Posterior vena cava (tissue), 2 donors: ENCODE data around the gene TMED10. TPM values are rescaled to one million over a fixed set of nuclear protein-coding genes. Genes with fewer than 3 reads are reported as not detected.
"Not testable (repeated sequence)": the region's sequence is repeated elsewhere in the genome, so short reads cannot be mapped to it uniquely, and the experiment has no call there.

Experiments
- DNase-seq: peaks from one replicate; pipeline ENCODE4 v3.0.0-alpha.2; 2020; ENCODE audit warnings: low spot score
- intact Hi-C, 2 donors: fragments of 100-400 bp; cut with DNase I; formaldehyde crosslinking; loops; one replicate each; pipeline versions ENCODE4 v1.14.1 to v1.14.2; 2022 to 2023
- total RNA-seq, 2 donors: library from RNA; stranded (reverse); fragmentation: NEBNext Ultra II Directional; extraction: Animal tissue kit (Norgen Biotek cat#: 25700); gene quantifications; one replicate each; pipeline ENCODE4 v1.2.1, GENCODE V29; 2021
- donor health status: DM: yes; HTN: yes; CAD: no.
- donor health status: DM: yes; HTN: yes; CAD: no.

The TMED10 gene
- total RNA-seq, 2 donors from 2014 or later, result 259 to 311 TPM

GRCh38 chr14:75140620-75141019 is 35.8 kb downstream of the TMED10 start:
- DNase-seq, result no peak
- intact Hi-C loops, result no loop called here

DNA sequence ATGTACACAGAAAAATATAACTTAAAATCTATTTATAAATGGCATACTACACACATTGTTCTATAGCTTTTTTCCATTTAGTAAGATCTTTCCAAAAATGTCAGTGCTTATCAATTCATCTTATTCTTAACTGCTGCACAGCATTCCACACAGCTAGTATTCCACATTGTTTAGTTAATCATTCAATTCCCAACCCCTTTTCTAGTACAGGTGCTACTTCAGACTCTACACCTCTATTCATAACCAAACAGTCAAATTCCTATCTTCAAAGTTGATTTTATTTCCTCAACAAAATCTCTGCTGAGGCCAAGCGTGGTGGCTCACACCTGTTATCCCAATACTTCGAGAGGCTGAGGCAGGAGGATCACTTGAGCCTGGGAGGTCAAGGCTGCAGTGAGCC is 37.2 kb downstream of the TMED10 start:
- intact Hi-C loops, result no loop called here
- no peak for DNase-seq

DNA sequence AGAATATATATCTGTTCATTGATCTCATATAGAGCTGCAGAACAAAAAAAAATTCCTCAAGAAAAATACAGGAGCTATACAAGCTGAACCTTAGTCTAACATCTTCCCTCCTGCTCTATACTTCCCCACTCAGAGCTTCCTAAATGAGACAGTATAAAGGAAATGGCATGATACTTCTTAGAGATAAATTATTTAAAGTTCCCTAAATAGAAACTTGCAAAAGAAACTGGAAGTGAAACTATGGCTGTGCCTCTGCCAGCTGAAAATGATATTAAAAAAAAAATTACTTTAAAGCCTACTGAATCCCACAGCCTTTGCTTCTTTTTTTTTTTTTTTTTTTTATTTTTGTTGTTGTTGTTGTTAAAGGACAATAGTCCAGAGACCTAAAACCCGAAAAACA is 37.9 kb downstream of the TMED10 start:
- intact Hi-C loops, result no loop called here
- no peak for DNase-seq

- intact Hi-C loops, result loop anchor here in 1 of 2 donors (2.0 kb wide), 1 partner anchor 164 kb away; no protein-coding TSS in a partner anchor
- DNase-seq, result no peak
Measured at GRCh38 chr14:75134644-75135043, 41.8 kb downstream of the TMED10 start.

DNA sequence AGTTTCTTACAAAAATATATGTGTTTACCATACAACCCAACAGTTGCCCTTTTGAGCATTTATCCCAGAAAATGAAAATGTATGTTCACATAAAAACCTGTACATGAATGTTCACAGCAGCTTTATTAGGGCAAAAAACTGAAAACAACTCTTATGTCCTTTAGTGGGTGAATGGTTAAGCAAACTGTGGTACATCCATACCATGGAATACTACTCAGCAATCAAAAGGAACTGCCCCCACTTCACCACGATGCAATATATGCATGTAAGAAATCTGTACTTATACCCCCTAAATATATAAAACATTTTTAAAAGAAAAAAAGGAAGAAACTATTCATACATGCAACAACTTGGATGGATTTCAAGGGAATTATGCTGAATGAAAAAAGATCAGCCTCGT is 42.8 kb downstream of the TMED10 start:
- intact Hi-C loops, result loop anchor here in 1 of 2 donors (2.0 kb wide), 1 partner anchor 169 kb away; no protein-coding TSS in a partner anchor

GRCh38 chr14:75132382-75133086 is 43.9 kb downstream of the TMED10 start:
- DNase-seq, result no peak
- intact Hi-C loops, result loop anchor here in 1 of 2 donors (2.0 kb wide), 1 partner anchor 170 kb away; no protein-coding TSS in a partner anchor

More for the DNA sequence above, 42.8 kb downstream of the TMED10 start:
- DNase-seq, result no peak

GRCh38 chr14:75128596-75128990 is 47.8 kb downstream of the TMED10 start:
- intact Hi-C loops, result loop anchor here in 1 of 2 donors (10.0 kb wide), 1 partner anchor 366 kb away; no protein-coding TSS in a partner anchor
- DNase-seq, result no peak

DNA sequence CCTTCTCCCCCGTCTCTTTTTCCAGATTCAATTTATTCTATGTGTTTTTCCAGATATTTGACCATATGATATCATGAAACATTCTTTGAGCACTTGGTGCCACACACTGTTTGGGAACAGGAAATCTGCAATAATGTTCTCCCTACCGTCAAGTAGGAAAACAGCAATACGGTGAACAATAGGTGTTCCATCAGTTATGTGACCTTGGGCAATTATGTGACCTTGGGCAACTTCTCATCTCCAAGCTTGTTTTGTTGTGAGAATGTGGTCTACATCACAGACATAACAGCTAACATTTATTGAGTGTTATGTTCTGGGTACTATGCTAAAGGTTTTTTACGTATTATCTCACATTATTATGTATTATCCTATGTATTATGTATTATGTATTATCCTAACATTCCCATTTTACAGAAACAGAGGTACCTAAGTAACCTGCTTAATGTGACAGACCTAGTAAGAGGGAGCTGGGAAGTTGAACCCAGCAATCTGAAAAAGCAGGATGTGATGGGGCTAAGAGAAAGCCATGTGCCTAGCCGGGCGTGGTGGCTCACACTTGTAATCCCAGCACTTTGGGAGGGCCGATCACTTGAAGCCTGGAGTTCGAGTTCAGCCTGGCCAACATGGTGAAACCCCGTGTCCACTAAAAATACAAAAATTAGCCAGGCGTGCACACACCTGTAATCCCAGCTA is 48.4 kb downstream of the TMED10 start:
- DNase-seq, result no peak
- intact Hi-C loops, result loop anchor here in 1 of 2 donors (10.0 kb wide), 1 partner anchor 367 kb away; no protein-coding TSS in a partner anchor

DNA sequence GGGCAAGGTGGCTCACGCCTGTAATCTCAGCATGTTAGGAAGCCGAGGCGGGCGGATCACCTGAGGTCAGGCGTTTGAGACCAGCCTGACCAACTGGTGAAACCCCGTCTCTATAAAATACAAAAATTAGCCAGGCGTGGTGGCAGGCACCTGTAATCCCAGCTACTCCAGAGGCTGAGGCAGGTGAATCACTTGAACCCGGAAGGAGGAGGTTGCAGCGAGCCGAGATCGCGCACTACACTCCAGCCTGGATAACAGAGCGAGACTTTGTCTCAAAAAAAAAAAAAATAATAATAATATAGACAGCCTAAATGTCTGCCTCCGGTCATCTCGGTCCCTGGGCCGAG is 49.0 kb downstream of the TMED10 start:
- DNase-seq, result not testable (repeated sequence)
- intact Hi-C loops, result loop anchor here in 1 of 2 donors (10.0 kb wide), 1 partner anchor 367 kb away; no protein-coding TSS in a partner anchor

DNA sequence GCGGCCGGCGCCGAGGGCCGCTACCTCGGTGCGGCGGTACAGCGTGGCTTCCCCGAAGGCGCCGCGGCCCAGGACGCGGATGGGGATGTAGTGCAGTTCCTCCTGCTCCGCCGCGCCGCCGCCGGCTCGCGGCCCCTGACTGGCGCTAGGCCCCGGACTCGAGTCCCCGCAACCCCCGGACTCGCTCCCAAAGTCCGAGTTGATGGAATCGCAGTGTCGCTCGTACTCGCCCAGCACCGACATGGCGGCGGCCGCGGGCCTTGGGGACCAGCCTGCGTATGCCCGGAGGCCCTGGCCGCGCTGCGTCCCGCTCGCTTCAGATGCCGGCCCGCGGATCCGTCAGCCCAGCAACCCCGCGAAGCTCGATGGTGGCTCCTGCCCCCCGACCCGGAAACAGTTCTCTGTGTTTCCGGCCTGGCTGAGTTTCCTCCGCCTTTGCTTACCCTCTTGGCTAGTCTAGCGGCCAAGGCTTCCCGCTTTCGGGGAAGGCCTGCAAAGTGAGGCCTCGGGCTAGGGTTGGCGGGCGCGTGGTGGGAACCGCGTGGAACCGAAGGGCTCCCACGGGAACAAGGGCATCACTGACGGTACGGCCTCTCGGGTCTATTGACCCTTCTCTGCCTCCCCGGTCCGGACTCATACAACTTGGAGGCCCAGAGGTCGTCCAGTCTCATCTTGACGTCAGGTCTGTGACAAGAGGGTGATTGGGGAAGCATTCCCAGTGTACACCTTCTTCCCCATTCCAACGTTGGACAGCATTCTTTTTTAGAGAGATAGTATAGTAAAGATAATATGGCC is 49.5 kb downstream of the TMED10 start, which contains the start of gene NEK9:
NEK9 (minus strand) TSS at position 370 of the 795 bp plus-strand sequence; CDS start at position 243, 127 bp downstream.
- DNase-seq, result peak; percentile 97
- intact Hi-C loops, result loop anchor here in 1 of 2 donors (10.0 kb wide), 1 partner anchor 368 kb away; no protein-coding TSS in a partner anchor

- no peak for DNase-seq
- intact Hi-C loops, result loop anchor here in 1 of 2 donors (10.0 kb wide), 1 partner anchor 369 kb away; no protein-coding TSS in a partner anchor
Measured at GRCh38 chr14:75126121-75126544, 50.3 kb downstream of the TMED10 start.

DNA sequence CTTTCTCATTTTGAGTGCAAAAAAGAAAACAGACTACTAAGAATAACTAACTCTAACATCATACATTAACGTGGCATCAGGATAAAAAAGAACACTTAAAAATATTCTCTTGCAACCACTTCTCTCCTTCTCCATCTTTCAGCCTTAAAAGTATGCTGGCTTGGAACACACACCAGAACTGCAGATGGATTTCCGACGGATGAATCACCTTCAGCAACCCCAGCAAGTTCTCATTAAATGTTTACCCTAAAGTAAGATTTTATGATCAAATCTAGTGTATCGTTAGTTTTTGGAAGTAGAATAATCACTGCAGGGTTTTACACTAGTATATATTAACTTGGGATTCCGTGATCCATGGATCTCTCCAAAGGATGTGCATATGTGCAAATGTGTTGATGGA is 50.8 kb downstream of the TMED10 start:
- intact Hi-C loops, result loop anchor here in 1 of 2 donors (10.0 kb wide), 1 partner anchor 369 kb away; no protein-coding TSS in a partner anchor
- no peak for DNase-seq

DNA sequence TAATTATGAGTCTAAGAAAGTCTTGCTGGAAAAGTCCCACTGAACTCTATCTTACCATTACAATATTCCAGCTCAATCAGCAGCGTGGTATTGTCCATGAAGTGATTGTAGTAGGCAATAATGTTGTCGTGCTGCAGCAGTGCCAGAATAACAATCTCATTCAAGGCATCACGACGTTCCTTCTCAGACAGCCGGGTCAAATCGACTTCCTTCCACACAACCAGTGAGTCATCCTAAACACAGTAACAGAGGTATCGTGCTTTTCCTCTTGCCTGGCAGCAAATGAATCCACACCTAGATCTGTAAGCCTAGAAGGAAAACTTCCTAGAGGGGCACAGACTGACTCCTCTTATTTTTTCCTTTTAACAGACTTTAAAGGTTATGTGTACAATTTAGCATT is 52.4 kb downstream of the TMED10 start:
- intact Hi-C loops, result loop anchor here in 1 of 2 donors (10.0 kb wide), 1 partner anchor 371 kb away; no protein-coding TSS in a partner anchor
- no peak for DNase-seq

DNA sequence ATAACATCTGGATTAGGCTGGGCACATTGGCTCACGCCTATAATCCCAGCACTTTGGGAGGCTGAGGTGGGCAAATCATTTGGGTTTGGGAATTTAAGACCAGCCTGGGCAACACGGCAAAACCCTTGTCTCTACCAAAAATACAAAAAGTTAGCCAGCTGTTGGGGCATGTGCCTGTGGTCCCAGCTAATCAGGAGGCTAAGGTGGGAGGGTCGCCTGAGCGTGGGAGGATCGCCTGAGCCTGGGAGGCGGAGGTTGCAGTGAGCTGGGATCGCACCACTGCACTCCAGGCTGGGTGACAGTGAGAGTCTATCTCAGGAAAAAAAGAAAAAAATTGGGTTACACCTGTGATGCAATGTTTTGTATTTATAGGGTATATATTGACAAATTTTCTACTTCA is 54.9 kb downstream of the TMED10 start:
- intact Hi-C loops, result loop anchor here in 1 of 2 donors (10.0 kb wide), 1 partner anchor 373 kb away; no protein-coding TSS in a partner anchor
- DNase-seq, result no peak

DNA sequence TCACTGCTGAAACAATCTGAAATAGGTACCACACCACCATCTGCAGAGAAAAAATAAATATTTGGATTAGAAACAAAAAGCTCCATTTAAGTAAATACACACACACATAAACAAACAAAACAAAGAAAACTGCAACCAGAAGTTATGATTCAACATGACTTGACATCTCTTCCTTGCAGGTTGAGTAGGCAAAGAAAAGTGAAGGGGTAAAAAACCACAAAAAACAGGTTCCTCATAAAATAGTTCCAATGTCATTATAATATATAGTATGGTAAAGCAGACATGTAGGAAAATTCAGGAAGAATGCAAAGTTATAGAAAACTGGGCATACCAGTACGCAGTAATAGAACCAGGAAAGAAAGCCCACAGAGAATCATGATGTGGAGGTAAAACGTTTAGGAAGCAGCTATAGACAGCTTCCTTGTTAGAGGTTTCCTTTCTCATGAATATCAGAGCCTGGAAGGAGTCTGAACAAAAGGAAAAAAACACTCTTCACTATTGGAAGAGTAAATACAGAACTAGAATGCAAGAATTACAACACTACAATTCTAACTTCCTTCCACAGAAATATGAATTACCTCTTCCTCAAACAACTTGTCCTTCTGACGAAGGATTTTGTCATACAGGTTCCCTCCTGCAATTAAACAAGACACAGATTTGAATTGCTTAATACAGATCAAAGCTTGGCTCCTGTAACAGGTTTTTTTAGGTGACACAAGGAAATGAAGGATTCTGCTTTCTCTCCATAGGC is 55.7 kb downstream of the TMED10 start:
- DNase-seq, result no peak
- intact Hi-C loops, result loop anchor here in 1 of 2 donors (10.0 kb wide), 1 partner anchor 374 kb away; no protein-coding TSS in a partner anchor

DNA sequence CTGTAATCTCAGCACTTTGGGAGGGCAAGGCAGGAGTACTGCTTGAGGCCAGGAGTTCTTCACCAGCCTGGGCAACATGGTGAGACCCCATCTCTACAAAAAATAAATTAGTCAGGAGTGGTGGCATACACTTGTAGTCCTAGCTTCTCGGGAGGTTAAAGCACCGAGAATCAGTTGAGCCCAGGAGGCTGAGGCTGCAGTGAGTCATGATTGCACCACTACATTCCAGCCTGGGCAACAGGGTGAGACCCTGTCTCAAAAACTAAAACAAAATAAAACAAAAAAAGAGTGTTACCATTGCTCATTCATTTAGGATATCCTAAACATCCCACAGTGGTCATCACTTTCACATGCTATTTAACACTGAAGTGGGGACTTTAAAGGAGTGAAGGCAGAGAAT is 57.4 kb downstream of the TMED10 start:
- intact Hi-C loops, result no loop called here
- no peak for DNase-seq

GRCh38 chr14:75113932-75114539 is 62.4 kb downstream of the TMED10 start:
- intact Hi-C loops, result no loop called here
- no peak for DNase-seq

GRCh38 chr14:75109877-75110276 is 66.5 kb downstream of the TMED10 start:
- DNase-seq, result no peak
- intact Hi-C loops, result no loop called here
